ENCODE results near the gene PTPDC1.

PTPDC1 gene

GRCh38 chr9:94078086-94078485 is 6.2 kb upstream of the PTPDC1 start:
- Histone ChIP-seq H3K4me3 (replicated peaks; ENCODE audit: low read depth, low read length) (no peak overlapping the region), H3K36me3 (ENCODE audit: control insufficient read depth, insufficient read depth, low read length) (no peaks in the 10 kb centered on the region), H3K27me3 (replicated peaks; ENCODE audit: control insufficient read depth, insufficient read depth, low read length) (no peaks in the 10 kb centered on the region)
- no peak for TF ChIP-seq CTCF (IDR thresholded peaks at IDR 0.05; ENCODE audit: insufficient read depth, low read length, poor library complexity, severe bottlenecking)
- DNase-seq (ENCODE audit: extremely low read depth, insufficient read length): no peak

GRCh38 chr9:94079236-94079635 is 5.0 kb upstream of the PTPDC1 start:
- H3K27me3 ChIP-seq (replicated peaks; ENCODE audit: control insufficient read depth, insufficient read depth, low read length): no peaks in the 10 kb centered on the region
- no peak for TF ChIP-seq CTCF (IDR thresholded peaks at IDR 0.05; ENCODE audit: insufficient read depth, low read length, poor library complexity, severe bottlenecking)
- no peak for DNase-seq (ENCODE audit: extremely low read depth, insufficient read length)
- no peaks in the 10 kb centered on the region for H3K36me3 ChIP-seq (ENCODE audit: control insufficient read depth, insufficient read depth, low read length)
- H3K4me3 ChIP-seq (replicated peaks; ENCODE audit: low read depth, low read length): no peak overlapping the region

GRCh38 chr9:94080249-94080648 is 4.0 kb upstream of the PTPDC1 start:
- Histone ChIP-seq H3K4me3 (replicated peaks; ENCODE audit: low read depth, low read length) (no peak overlapping the region), H3K36me3 (ENCODE audit: control insufficient read depth, insufficient read depth, low read length) (no peaks in the 10 kb centered on the region), H3K27me3 (replicated peaks; ENCODE audit: control insufficient read depth, insufficient read depth, low read length) (no peaks in the 10 kb centered on the region)
- no peak for DNase-seq (ENCODE audit: extremely low read depth, insufficient read length)
- no peak for TF ChIP-seq CTCF (IDR thresholded peaks at IDR 0.05; ENCODE audit: insufficient read depth, low read length, poor library complexity, severe bottlenecking)

GRCh38 chr9:94081435-94081834 is 2.8 kb upstream of the PTPDC1 start:
- no peak overlapping the region for H3K4me3 ChIP-seq (replicated peaks; ENCODE audit: low read depth, low read length)
- no peak for TF ChIP-seq CTCF (IDR thresholded peaks at IDR 0.05; ENCODE audit: insufficient read depth, low read length, poor library complexity, severe bottlenecking)
- no peaks in the 10 kb centered on the region for H3K27me3 ChIP-seq (replicated peaks; ENCODE audit: control insufficient read depth, insufficient read depth, low read length)
- no peak for DNase-seq (ENCODE audit: extremely low read depth, insufficient read length)
- no peaks in the 10 kb centered on the region for H3K36me3 ChIP-seq (ENCODE audit: control insufficient read depth, insufficient read depth, low read length)

GRCh38 chr9:94081864-94082463 is 2.3 kb upstream of the PTPDC1 start:
- no peak for TF ChIP-seq CTCF (IDR thresholded peaks at IDR 0.05; ENCODE audit: insufficient read depth, low read length, poor library complexity, severe bottlenecking)
- no peak overlapping the region for H3K4me3 ChIP-seq (replicated peaks; ENCODE audit: low read depth, low read length)

GRCh38 chr9:94082553-94082952 is 1.7 kb upstream of the PTPDC1 start:
- Histone ChIP-seq H3K36me3 (ENCODE audit: control insufficient read depth, insufficient read depth, low read length) (no peaks in the 10 kb centered on the region), H3K27me3 (replicated peaks; ENCODE audit: control insufficient read depth, insufficient read depth, low read length) (no peaks in the 10 kb centered on the region), H3K4me3 (replicated peaks; ENCODE audit: low read depth, low read length) (no peak overlapping the region)
- TF ChIP-seq CTCF (IDR thresholded peaks at IDR 0.05; ENCODE audit: insufficient read depth, low read length, poor library complexity, severe bottlenecking): no peak
- DNase-seq (ENCODE audit: extremely low read depth, insufficient read length): no peak

More at GRCh38 chr9:94081864-94082463, 2.3 kb upstream of the PTPDC1 start:
- DNase-seq (ENCODE audit: extremely low read depth, insufficient read length): no peak
- Histone ChIP-seq H3K36me3 (ENCODE audit: control insufficient read depth, insufficient read depth, low read length) (no peaks in the 10 kb centered on the region), H3K27me3 (replicated peaks; ENCODE audit: control insufficient read depth, insufficient read depth, low read length) (no peaks in the 10 kb centered on the region)

Data from GM06990 (cell line).